Adrenal gland (tissue), 12 donors: ENCODE measurements around the gene LSM14A. TPM values are rescaled to one million over a fixed set of nuclear protein-coding genes. Genes with fewer than 3 reads are reported as not detected.

ENCODE experiments used
- DNase-seq, 7 donors: peaks; one replicate each; pipeline ENCODE4 v3.0.0-alpha.2; 2019 to 2020
- H3K27ac ChIP-seq, 5 donors: fragments of 200-600 bp; sonication (generic) in 4 of 5; 1 replicate in 3 of 5; 2 replicates in 2 of 5; pipeline versions ENCODE4 v1.5.1 to v1.8.0; 2016 to 2020; ENCODE audit warnings: mild to moderate bottlenecking in 1 of 5
- H3K27me3 ChIP-seq: fragments of 200-600 bp; 2 replicates; pipeline ENCODE4 v1.8.0; 2021
- H3K36me3 ChIP-seq, 2 donors: fragments of 200-600 bp; replicated peaks in 1 of 2; 1 replicate in 1 of 2; 2 replicates in 1 of 2; pipeline versions ENCODE4 v1.5.1 to v1.8.0; 2018 to 2022
- H3K4me1 ChIP-seq, 2 donors: fragments of 200-600 bp; replicated peaks in 1 of 2; 1 replicate in 1 of 2; 2 replicates in 1 of 2; pipeline versions ENCODE4 v1.5.1 to v1.8.0; 2018 to 2021
- H3K4me3 ChIP-seq, 4 donors: fragments of 200-600 bp; sonication (generic) in 3 of 4; one replicate each; pipeline ENCODE4 v1.5.1; 2016 to 2018
- H3K9me3 ChIP-seq, 3 donors: fragments of 200-600 bp; sonication (generic) in 1 of 3; replicated peaks in 1 of 3; 1 replicate in 2 of 3; 2 replicates in 1 of 3; pipeline versions ENCODE4 v1.5.1 to v1.8.0; 2016 to 2021
- POLR2A ChIP-seq, 2 donors: fragments of 450-650 bp; IDR thresholded peaks; one replicate each; pipeline ENCODE4 v1.6.1; 2017; ENCODE audit warnings: antibody characterized with exemption in 2 of 2, mild to moderate bottlenecking in 2 of 2, moderate library complexity in 1 of 2
- WGBS, 4 donors: extraction: QIAGEN DNeasy Blood & Tissue Kit in 2 of 4; methylation state at CpG; one replicate each; pipeline versions ENCODE4 v1.1.5 to v1.1.7; 2013 to 2017; 5-methylcytosine and 5-hydroxymethylcytosine counted together
- intact Hi-C, 2 donors: fragments of 100-400 bp; cut with DNase I; formaldehyde crosslinking; loops; one replicate each; pipeline versions ENCODE4 v1.14.1 to v1.15.0; 2022 to 2023
- polyA plus RNA-seq, 3 donors: library from polyadenylated mRNA; stranded (reverse); fragments of 200-250 nt in 2 of 3; fragments of 350-450 nt in 1 of 3; fragmentation: Illumina TruSeq in 1 of 3; extraction: RNeasy Lipid Tissue Mini Kit (QIAGEN cat#74804) in 1 of 3; gene quantifications; one replicate each; pipeline ENCODE4 v1.2.3, GENCODE V29; 2013 to 2014
- total RNA-seq, 9 donors: library from RNA; depleted of rRNA in 4 of 9; stranded (reverse); fragments of >200 nt in 4 of 9; fragments of 120-200 nt in 1 of 9; fragmentation: NEBNext Ultra II Directional in 1 of 9; extraction: Animal tissue kit (Norgen Biotek cat#: 25700) in 1 of 9; gene quantifications; one replicate each; pipeline versions ENCODE4 v1.1.0 to v1.2.4, GENCODE V29; 2013 to 2023
- TF ChIP-seq, protein P1 (sequence below), 6 experiments: fragments of 450-650 bp in 4 of 6; fragments of 200-600 bp in 2 of 6; sonication (generic) in 1 of 6; IDR thresholded peaks; 1 replicate in 5 of 6; 2 replicates in 1 of 6; pipeline versions ENCODE4 v1.5.1 to v1.8.0; 2016 to 2021; ENCODE audit warnings: antibody characterized with exemption in 6 of 6, mild to moderate bottlenecking in 2 of 6, moderate library complexity in 1 of 6
- donor health status: healthy with polysubstance abuse.
- donor health status: Bipolar disorder and iron deficiency.
- donor health status: DM: yes; HTN: yes; CAD: no.
- donor health status: DM: no; HTN: no; CAD: no.
- donor health status: DM: no; HTN: no; CAD: no.
- donor health status: DM: yes; HTN: yes; CAD: no.

LSM14A gene
- total and polyA plus RNA-seq, 12 donors: 44.5 to 130 (median 84.6) TPM

DNA sequence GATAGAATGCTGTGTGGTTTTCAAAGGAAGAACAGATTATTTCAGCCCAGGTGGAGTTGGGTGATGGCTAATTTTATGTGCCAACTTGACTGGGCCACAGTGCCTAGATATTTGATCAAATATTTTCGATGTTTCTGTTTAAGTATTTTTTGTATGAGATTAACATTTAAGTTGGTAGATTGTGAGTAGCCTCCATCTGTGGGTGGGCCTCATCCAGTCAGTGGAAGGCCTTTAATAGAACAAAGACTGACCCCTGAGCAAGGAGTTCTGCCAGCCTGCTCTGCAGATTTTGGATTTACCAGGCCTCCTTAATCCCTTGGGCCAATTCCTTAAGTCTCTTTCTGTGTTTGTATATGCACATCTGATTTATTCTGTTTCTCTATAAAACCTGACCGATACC, 13.9 kb downstream of the LSM14A start:
- Histone ChIP-seq H3K27ac (no peak overlapping the region), H3K4me1 (peaks cover 33 to 87% of the 10 kb centered on the region in 2 donors), H3K9me3 (no peaks in the 10 kb centered on the region), H3K4me3 (no peak overlapping the region), H3K36me3 (no peaks in the 10 kb centered on the region), H3K27me3 (no peaks in the 10 kb centered on the region)
- no peak for TF ChIP-seq POLR2A (IDR thresholded peaks at IDR 0.05)
- TF ChIP-seq, protein P1, sequence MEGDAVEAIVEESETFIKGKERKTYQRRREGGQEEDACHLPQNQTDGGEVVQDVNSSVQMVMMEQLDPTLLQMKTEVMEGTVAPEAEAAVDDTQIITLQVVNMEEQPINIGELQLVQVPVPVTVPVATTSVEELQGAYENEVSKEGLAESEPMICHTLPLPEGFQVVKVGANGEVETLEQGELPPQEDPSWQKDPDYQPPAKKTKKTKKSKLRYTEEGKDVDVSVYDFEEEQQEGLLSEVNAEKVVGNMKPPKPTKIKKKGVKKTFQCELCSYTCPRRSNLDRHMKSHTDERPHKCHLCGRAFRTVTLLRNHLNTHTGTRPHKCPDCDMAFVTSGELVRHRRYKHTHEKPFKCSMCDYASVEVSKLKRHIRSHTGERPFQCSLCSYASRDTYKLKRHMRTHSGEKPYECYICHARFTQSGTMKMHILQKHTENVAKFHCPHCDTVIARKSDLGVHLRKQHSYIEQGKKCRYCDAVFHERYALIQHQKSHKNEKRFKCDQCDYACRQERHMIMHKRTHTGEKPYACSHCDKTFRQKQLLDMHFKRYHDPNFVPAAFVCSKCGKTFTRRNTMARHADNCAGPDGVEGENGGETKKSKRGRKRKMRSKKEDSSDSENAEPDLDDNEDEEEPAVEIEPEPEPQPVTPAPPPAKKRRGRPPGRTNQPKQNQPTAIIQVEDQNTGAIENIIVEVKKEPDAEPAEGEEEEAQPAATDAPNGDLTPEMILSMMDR (IDR thresholded peaks at IDR 0.05): no peak
- DNase-seq: no peak
- WGBS, 4 donors: 91 to 97% (median 93%) methylated on average over 2 of the region's 2 CpGs
- intact Hi-C loops: no loop called here

DNA sequence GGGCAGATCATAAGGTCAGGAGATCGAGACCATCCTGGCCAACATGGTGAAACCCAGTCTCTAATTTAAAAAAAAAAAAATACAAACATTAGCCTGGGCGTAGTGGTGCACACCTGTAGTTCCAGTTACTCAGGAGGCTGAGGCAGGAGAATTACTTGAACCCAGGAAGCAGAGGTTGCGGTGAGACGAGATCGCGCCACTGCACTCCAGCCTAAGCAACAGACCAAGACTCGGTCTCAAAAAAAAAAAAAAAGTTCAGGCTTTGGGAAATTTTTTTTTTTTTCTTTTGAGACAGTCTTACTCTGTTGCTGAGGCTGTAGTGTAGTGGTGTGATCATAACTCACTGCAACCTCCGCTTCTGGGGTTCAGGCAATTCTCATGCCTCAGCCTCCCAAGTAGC, 14.7 kb downstream of the LSM14A start:
- TF ChIP-seq, protein P1 (IDR thresholded peaks at IDR 0.05): no peak
- TF ChIP-seq POLR2A (IDR thresholded peaks at IDR 0.05): no peak
- no peak overlapping the region for H3K4me3 ChIP-seq
- no peaks in the 10 kb centered on the region for H3K27me3 ChIP-seq
- intact Hi-C loops: no loop called here
- H3K27ac ChIP-seq: no peak overlapping the region
- peaks cover 27 to 86% of the 10 kb centered on the region in 2 donors for H3K4me1 ChIP-seq
- WGBS, 4 donors: 96 to 98% (median 97%) methylated on average over 8 of the region's 8 CpGs
- H3K9me3 ChIP-seq: no peaks in the 10 kb centered on the region
- no peaks in the 10 kb centered on the region for H3K36me3 ChIP-seq
- no peak for DNase-seq

DNA sequence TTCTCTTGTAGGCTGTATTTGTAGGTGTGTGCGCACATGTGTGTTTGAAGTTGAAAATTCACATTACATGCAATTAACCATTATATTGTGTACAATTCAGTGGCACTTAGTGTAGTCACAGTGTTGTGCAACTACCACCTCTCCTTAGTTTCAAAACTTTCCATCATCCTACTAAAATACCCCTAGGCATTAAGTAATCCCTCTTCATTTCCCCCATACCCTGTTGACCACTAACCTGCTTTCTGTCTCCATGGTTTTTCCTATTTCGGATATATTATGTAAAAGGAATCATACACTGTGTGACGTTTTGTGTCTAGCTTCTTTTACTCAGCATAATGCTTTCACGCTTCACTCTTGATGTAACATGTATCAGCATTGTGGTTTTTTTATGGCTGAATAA, 16.1 kb downstream of the LSM14A start:
- no peak overlapping the region for H3K27ac ChIP-seq
- no peaks in the 10 kb centered on the region for H3K9me3 ChIP-seq
- H3K4me1 ChIP-seq: peaks cover 27 to 76% of the 10 kb centered on the region in 2 donors
- 81 to 90% (median 88%) methylated on average over 4 of the region's 4 CpGs for WGBS, 4 donors
- no peaks in the 10 kb centered on the region for H3K27me3 ChIP-seq
- TF ChIP-seq, protein P1 (IDR thresholded peaks at IDR 0.05): no peak
- no peak for TF ChIP-seq POLR2A (IDR thresholded peaks at IDR 0.05)
- H3K4me3 ChIP-seq: no peak overlapping the region
- intact Hi-C loops: no loop called here
- H3K36me3 ChIP-seq: peaks cover 0 to 3% of the 10 kb centered on the region in 2 donors
- DNase-seq: no peak

DNA sequence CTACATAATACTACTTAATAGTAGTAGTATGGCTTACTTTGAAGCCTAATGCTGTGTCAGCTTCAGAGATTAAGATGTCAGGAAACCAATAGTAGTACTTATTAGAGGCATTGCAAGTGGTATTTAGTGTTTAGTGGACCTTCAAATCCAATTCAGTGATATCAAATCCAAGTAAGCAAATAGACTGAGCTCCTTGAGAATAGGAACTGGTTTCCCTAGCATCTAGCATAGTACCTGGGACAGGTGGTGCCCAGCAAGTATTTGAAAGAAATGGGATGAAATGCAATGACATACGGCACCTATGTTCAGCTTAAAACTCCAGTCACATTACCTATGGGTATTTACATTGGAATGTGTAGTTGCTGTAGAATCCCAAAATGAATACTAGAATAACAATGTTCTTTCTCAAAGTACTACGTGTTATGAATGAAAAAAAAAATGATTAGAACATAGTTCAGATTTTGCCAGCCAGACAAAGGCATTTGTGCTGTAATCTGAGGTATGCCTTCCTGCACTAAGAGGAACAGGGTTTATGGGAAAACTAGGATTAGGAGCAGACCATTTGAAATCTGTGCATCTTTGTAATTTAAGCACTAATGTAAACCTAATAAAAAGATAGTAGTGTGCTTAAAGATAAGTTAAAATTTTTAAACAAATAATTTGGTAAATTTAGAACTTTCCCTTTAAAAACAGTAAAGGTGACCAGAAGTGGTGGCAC, 17.1 kb downstream of the LSM14A start:
- Histone ChIP-seq H3K27ac (no peak overlapping the region), H3K9me3 (no peaks in the 10 kb centered on the region), H3K27me3 (no peaks in the 10 kb centered on the region), H3K36me3 (peaks cover 0 to 10% of the 10 kb centered on the region in 2 donors), H3K4me3 (no peak overlapping the region), H3K4me1 (peaks cover 27 to 66% of the 10 kb centered on the region in 2 donors)
- 70 to 77% (median 75%) methylated on average over 2 of the region's 2 CpGs for WGBS, 4 donors
- no peak for DNase-seq
- intact Hi-C loops: no loop called here
- TF ChIP-seq POLR2A (IDR thresholded peaks at IDR 0.05): no peak
- TF ChIP-seq, protein P1 (IDR thresholded peaks at IDR 0.05): no peak
